Endometrial microvascular endothelial cells (primary cell): ENCODE measurements around the gene MEIG1. TPM values are rescaled to one million over a fixed set of nuclear protein-coding genes. Genes with fewer than 3 reads are reported as not detected.
"Not testable (repeated sequence)": the region's sequence is repeated elsewhere in the genome, so short reads cannot be mapped to it uniquely, and the experiment has no call there.

ENCODE experiments used
- in situ Hi-C: cut with HindIII; loops from 2 replicates; pipeline ENCODE4 v1.10.0; 2017; ENCODE audit warnings: low sequenced_read_pairs, low pct_unique_long_range_greater_than_20kb; ENCODE audit errors: inconsistent ontology term
- total RNA-seq: library from RNA; depleted of rRNA; stranded (reverse); fragments of >200 nt; gene quantifications from one replicate; pipeline ENCODE4 v1.2.3, GENCODE V29; 2015; ENCODE audit errors: inconsistent ontology term

MEIG1 gene
- not detected for total RNA-seq

- in situ Hi-C loops, result no loop called here
These were observed at the start of gene MEIG1 for GRCh38 chr10:14959221-14960057. MEIG1 (plus strand) TSS chr10:14959388; CDS start chr10:14966469, 7,081 bp downstream.

GRCh38 chr10:14910953-14911352 is 48.2 kb upstream of the MEIG1 start:
- in situ Hi-C loops, result no loop called here

GRCh38 chr10:14911801-14912200 is 47.4 kb upstream of the MEIG1 start:
- in situ Hi-C loops, result no loop called here

GRCh38 chr10:14916600-14916999 is 42.6 kb upstream of the MEIG1 start:
- in situ Hi-C loops, result no loop called here

DNA sequence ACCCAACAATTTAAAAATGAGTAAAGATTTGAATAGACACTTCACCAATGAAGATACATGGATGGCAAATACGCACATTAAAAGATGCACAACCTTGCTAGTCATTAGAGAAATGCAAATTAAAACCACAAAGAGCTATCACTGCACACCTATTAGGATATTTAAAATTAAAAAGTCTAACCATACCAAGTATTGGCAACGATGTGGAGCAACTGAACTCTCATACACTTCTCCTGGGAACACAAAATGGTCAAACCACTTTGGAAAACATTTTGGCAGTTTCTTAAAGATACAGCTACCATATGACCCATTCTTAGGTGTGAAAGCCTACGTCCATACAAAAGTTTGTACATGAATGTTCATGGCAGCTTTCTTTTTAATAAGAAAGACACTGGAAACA is 41.4 kb upstream of the MEIG1 start:
- in situ Hi-C loops, result no loop called here

GRCh38 chr10:14918964-14919363 is 40.2 kb upstream of the MEIG1 start:
- in situ Hi-C loops, result no loop called here

DNA sequence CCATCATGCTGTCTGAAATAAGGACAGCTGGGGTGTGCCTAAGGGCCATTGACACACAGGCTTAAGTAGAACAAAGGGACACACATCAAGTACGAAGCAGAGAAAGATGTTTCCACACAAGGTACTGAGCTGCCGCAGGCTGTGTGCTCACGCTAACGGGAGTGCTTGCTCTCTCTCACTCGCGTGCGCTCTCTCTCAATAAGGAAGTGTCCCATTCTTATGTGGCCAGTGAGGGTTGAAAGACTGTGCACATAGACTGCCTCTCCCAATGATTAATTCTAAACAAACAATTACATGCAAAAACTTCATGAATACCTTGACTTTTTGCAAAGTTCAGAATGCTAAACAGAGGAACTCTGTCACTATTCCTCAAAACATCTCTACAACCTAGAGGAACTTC is 35.2 kb upstream of the MEIG1 start:
- in situ Hi-C loops, result no loop called here

DNA sequence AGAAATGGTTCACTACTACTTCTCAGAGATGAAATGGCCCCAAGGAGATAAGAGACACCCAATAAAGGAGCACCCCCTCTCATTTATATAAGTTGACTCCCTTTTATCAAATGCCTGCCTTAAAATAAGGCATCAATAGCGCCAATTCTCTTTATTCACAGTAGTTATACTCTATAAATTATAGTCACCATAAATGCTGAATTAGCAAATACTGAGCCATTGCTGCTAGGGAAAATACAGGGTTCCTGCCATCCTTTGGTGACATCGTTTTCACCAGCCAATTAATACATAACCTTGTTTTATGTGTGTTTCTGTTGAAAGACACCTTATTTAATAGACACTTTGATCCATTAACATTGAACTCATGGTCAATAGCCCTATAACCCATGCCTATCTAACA is 33.9 kb upstream of the MEIG1 start:
- in situ Hi-C loops, result no loop called here

DNA sequence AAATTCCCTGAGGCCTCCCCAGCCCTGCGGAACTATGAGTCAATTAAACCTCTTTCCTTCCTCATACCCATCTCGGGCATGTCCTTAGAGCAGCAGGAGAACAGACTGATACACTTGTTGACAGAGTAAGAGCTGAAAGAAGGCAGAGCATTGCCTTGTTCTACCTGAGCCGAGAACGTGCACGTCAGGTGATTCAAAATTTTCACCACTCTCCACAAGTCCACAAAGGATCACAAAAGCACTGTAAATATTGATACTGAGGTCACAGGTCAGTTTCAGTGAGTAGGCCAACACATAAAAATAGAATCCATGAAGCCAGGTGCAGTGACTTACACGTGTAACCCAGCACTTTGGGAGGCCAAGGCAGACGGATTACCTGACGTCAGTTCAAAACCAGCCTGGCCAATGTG is 33.1 kb upstream of the MEIG1 start:
- in situ Hi-C loops, result no loop called here

DNA sequence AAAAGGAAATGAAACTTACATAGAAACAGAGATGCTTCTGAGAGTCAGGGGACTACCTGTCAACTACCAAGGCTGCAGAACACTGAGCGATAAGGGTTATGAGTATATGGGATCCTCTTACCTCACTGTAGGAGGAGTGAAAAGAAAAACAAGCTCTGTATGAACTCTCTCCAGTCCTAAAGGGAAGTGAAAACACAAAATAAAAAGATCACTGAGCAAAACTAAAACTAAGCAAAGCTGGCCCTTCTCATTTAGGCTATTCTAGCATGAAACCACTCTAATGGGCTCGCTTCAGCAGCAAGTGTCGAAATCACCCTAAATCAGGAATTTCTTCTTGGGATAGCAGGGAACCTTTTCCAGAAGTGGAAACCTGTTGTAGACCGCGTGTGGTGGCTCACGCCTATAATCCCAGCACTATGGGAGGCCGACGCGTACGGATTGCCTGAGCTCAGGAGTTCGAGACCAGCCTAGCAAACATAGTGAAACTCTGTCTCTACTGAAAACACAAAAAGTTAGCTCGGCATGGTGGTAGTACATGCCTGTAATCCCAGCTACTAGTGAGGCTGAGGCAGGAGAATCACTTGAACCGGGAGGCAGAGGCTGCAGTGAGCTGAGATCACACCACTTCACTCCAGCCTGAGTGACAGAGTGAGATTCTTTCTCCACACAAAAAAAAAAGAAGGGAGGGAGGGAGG is 32.3 kb upstream of the MEIG1 start:
- in situ Hi-C loops, result no loop called here

DNA sequence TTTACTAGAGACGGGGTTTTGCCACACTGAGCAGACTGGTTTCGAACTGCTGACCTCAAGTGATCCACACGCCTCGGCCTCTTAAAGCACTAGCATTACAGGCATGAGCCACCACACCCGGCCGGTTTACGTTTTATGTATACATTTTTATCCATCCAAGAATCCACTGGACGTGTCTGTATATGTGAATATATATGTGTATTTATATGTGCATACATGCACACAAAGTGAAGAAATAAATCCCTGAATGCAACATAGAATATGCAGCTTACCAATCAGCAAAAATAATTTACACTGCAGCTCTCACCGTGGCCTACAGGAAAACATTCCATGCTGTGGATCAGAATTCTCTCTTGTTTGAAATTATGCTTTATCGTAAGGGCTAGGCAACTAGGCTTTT is 28.6 kb upstream of the MEIG1 start:
- in situ Hi-C loops, result no loop called here

- in situ Hi-C loops, result no loop called here
These were observed 22.6 kb upstream of the MEIG1 start for GRCh38 chr10:14936584-14936983.

GRCh38 chr10:14938971-14939370 is 20.2 kb upstream of the MEIG1 start:
- in situ Hi-C loops, result not testable (repeated sequence)

GRCh38 chr10:14942147-14942949 is 16.8 kb upstream of the MEIG1 start:
- in situ Hi-C loops, result not testable (repeated sequence)

GRCh38 chr10:14942950-14943338 is 16.2 kb upstream of the MEIG1 start:
- in situ Hi-C loops, result not testable (repeated sequence)

GRCh38 chr10:14945108-14945507 is 14.1 kb upstream of the MEIG1 start:
- in situ Hi-C loops, result no loop called here

GRCh38 chr10:14947268-14947667 is 11.9 kb upstream of the MEIG1 start:
- in situ Hi-C loops, result no loop called here

- in situ Hi-C loops, result no loop called here
These were observed 9.9 kb upstream of the MEIG1 start for GRCh38 chr10:14949291-14949690.

DNA sequence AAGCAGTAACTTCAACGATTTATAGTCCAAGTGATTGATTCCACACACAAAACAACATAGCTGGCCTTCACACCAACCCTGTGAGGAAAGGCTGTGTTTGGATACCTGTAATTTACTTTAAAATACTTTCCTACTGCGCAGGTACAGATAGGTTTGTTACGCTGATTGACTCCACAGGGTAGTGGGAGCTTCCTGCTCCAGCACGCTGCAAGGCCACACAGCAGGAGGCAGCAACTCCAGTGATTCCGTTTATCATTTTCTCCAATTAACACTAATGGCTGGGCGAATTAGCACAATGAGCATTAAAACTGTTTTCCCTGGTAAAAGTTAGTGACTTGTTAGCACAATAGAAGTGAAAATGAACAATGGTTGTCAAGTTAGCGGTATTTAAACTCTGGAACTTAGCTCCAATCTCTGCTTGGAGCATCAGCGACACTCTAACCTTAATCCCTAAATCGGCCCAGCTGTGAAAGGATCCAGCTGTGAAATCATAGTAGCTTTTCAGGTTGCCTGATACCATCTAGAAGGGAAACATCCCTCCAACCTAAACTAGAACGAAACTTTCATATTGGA is 6.3 kb upstream of the MEIG1 start:
- in situ Hi-C loops, result no loop called here
